B cell (primary cell): ENCODE measurements around the gene BTF3L4.

Experiments used
- CTCF ChIP-seq: fragments of 200-600 bp; IDR thresholded peaks from one replicate; pipeline ENCODE4 v1.8.0; 2022; ENCODE audit warnings: antibody characterized with exemption, mild to moderate bottlenecking
- EZH2 ChIP-seq: IDR thresholded peaks from 2 replicates; pipeline ENCODE4 v1.6.1; 2012; ENCODE audit warnings: borderline replicate concordance, low read depth, mild to moderate bottlenecking, moderate library complexity, low read length; ENCODE audit not compliant: insufficient read depth, poor library complexity, severe bottlenecking

- TF ChIP-seq CTCF, result no peak
- no peak for TF ChIP-seq EZH2
Measured at GRCh38 chr1:52060822-52061221, 4.7 kb downstream of the BTF3L4 start.
